HG03378 (cell line): Measurements from ENCODE around the gene ARIH1.

Experiments
- ATAC-seq: cut with Tn5 transposase; IDR thresholded peaks from one replicate; pipeline ENCODE4 v1.9.1; 2021; ENCODE audit warnings: mild to moderate bottlenecking, moderate library complexity; ENCODE audit not compliant: unreplicated experiment

The ARIH1 gene

DNA sequence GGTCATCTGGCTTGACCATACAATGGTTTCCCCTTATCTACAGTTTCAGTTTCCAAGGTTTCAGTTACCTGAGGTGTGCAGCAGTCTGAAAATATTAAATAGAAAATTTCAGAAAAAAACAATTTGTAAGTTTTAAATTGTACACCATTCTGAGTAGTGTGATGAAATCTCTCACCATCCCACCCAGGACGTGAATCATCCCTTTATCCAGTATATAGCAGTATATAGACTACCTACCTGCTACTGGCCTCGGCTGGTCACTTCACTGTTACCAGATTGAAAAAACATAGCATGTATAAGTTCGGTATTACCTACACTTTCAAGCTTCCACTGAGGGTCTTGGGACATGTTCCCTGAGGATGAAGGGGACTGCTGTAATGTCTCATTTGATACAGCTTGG is 12.0 kb downstream of the ARIH1 start:
- ATAC-seq, result no peak

DNA sequence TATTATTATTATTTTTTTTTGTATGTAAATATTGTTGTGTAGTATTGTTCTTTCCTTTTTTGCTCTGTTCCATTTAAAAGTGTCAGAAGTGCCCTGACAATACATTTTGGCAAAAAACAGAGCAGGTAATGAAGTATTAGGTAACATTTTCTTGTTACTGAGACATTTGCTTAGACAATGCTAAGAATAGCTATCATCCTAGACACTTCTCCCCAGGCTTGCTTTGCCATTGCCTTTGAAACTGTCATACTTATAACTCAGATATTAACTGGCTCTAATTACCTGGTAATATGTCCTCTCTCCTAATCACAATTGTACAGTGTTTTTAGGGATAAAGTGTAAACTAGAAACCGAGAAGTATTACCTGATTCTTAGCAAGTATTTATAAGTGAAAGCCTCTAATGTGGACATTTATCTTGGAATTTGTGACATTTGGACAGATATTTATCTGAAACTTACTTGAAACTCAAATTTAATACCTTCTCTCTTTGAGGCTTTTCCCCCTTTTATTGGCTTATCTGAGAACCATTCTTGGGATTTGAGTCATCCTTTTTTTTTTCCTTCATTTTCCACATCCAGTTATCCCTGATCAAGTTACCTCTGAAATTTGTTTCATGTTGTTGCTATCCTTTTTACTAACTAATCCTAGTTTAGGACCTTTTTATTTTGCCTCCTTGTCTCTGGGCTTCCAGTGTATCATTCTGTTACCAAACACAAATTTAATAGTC is 13.1 kb downstream of the ARIH1 start:
- ATAC-seq, result no peak

DNA sequence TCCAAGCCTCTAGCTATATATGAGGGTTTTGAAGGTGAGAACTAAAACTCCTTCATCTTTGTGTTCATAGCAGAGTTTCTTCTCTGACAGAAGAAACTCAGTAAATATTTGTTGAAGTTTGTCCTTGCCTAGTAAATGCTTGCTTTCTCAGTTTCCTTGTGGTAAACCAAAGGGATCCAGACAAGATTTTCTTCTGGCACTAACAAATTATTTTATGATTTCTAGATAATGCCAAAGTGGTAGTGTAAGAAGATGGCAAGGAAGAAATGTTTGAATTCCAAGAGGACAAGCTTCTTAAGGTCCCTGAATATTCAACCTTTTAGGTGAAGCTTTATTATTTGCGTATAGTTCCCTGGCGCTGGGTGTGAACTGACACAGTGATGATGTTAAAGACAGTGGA is 14.4 kb downstream of the ARIH1 start:
- ATAC-seq, result no peak

- no peak for ATAC-seq
Observed at GRCh38 chr15:72489943-72490554, 15.9 kb downstream of the ARIH1 start.

GRCh38 chr15:72491768-72492167 is 17.6 kb downstream of the ARIH1 start:
- no peak for ATAC-seq

- no peak for ATAC-seq
Observed at GRCh38 chr15:72492733-72493132, 18.6 kb downstream of the ARIH1 start.

- ATAC-seq, result no peak
Observed at GRCh38 chr15:72493220-72493619, 19.1 kb downstream of the ARIH1 start.

GRCh38 chr15:72495007-72495406 is 20.9 kb downstream of the ARIH1 start:
- ATAC-seq, result no peak

DNA sequence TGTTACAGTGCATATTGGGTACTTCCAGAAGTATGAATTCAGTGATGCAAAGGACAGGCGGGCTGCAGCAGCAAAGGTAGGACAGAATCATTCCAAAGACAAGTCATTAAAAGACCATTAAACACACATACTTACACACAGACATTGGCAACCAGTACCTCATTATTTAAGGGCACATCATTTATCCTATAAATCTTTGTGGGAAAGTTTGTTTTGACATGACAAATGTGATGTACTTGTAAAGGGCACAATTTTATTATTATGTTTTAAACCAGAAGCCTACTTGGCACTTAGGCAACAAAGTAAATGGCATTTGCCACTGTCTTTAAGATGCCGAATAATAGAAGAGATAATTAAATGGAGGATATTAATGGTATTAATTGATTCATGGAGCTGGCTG is 22.7 kb downstream of the ARIH1 start:
- ATAC-seq, result no peak

DNA sequence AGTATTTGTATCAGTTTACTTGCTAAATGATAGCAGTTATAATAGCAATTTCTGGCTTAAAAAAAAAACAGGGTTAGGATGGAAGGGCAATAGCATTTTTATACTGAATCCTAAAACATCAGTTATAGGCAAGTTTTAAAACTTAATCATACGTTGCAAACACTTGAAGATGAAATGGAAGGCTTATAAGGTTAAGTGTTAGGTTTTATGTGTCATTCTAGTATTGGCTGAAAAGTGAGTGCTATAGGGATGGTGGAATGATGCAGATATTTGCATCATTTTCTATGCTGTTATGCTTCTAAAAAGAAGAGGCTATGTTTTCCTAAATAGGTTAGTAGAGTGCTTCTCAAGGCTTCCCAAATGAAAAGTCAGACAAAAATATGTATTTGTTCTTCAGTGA is 23.3 kb downstream of the ARIH1 start:
- no peak for ATAC-seq

DNA sequence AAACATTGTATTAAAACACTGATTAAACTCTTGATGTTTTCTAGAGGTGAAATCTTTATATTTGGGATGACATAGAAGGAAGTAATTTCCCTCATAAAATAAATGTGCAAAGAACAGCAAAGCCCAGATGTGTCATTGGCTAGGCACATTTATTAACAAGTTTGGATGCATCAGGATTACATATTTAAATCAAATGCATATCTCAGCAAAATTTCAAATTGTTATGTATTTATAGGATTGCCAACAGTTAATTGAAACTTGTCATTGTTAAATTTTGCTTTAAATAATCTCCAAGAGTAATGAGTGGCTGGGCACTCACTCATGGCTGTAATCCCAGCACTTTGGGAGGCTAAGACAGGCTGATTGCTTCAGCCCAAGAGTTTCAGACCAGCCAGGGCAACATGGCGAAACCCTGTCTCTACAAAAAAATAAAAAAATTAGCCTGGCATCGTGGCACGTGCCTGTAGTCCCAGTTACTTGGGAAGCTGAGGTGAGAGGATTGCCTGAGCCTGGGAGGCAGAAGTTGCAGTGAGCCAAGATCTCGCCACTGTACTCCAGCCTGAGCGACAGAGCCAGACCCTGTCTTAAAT is 28.2 kb downstream of the ARIH1 start:
- ATAC-seq, result no peak

- no peak for ATAC-seq
Observed at GRCh38 chr15:72503147-72503546, 29.0 kb downstream of the ARIH1 start.

DNA sequence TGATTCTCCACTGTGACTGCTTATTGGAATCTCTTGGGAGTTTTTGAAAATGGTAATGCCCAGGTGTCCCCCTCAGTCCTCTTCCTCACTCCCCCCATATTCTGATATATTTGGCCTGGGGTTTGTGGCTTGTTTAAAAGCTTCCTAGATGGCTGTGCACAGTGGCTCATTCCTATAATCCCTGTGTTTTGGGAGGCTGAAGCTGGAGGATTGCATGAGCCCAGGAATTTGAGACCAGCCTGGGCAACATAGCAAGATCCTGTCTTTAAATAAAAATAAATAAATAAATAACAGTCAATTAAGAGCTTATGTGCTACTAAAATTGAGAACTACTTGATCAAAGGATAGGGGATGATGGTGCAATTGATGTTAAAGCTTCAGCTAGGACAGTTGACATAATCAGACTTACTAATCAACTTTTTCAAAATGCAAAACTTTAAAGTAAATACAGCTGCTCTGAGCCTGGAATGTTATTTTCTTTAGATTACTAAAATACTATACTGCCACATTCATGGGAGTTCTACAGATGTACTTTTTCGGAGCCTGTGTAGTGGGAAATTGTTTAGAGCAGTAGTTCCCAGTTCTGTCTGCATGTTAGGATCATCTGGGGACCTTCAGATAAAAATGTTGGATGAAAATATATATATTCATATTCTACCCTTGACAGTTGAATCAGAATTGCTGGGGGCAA is 33.4 kb downstream of the ARIH1 start:
- no peak for ATAC-seq

GRCh38 chr15:72509484-72509883 is 35.4 kb downstream of the ARIH1 start:
- ATAC-seq, result no peak

- ATAC-seq, result no peak
Observed at GRCh38 chr15:72511536-72511935, 37.4 kb downstream of the ARIH1 start.

- no peak for ATAC-seq
Observed at GRCh38 chr15:72515591-72516389, 41.7 kb downstream of the ARIH1 start.

- ATAC-seq, result no peak
Observed at GRCh38 chr15:72516777-72517176, 42.6 kb downstream of the ARIH1 start.

DNA sequence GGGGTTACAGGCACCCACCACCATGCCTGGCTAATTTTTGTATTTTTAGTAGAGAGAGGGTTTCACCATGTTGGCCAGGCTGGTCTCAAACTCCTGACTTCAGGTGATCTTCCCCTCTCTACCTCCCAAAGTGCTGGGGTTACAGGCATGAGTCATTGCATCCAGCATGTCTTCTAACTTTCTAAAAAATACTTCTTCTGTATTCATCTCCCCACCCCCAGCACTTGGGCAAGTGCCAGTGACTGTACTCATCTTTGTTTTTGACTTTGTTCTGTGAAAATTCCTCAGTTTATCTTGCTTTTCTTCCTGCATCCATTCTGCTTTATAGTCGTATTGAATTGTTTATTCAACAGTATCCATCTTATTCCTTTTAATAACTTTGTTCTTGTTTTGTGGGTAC is 47.6 kb downstream of the ARIH1 start:
- ATAC-seq, result no peak

- ATAC-seq, result no peak
Observed at GRCh38 chr15:72532991-72533601, 59.0 kb downstream of the ARIH1 start.

- ATAC-seq, result no peak
Observed at GRCh38 chr15:72534523-72534922, 60.4 kb downstream of the ARIH1 start.

DNA sequence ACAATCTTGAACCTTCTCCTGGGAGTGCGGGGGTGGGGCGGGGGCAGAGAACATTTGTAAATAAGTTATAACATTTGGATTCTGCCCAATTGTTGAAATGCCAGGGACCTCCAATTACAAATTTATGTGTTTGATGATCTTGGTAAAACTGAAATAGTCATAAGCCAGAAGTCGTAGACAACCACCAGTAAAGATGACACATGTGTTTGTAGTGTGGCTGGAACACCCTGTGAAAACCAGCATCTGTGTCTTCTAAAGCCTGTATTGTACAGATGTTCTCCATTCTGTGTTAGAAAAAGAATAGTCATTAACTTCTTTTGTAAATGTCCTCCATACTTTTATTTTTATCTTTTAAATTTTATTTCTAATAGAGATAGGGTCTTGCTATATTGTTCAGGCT is 61.8 kb downstream of the ARIH1 start:
- no peak for ATAC-seq
